Measurements from ENCODE around the gene CHST13. TPM values are rescaled to one million over a fixed set of nuclear protein-coding genes. Genes with fewer than 3 reads are reported as not detected.

The CHST13 gene
- total RNA-seq, 1 experiment from 2014 or later, result not detected

GRCh38 chr3:126496894-126497850, 26.8 kb upstream of the CHST13 start:
- ChIA-PET CTCF (no interaction called here), POLR2A (interaction anchor here (1.4 kb wide), 1 partner anchor 10 kb away, joined by 5 read pairs; no protein-coding TSS in a partner anchor)
- BruUV-seq (replicated peaks), result no TSS peak
- Mint-ChIP-seq H3K9me3 (ENCODE audit: unreplicated experiment) (no peaks in the 10 kb centered on the region), H3K4me3 (ENCODE audit: unreplicated experiment) (no peak overlapping the region), H3K27me3 (ENCODE audit: insufficient read depth, unreplicated experiment) (no peaks in the 10 kb centered on the region), H3K4me1 (ENCODE audit: insufficient read depth, unreplicated experiment) (no peaks in the 10 kb centered on the region), H3K36me3 (ENCODE audit: insufficient read depth, unreplicated experiment) (no peaks in the 10 kb centered on the region), H3K27ac (ENCODE audit: low read depth, unreplicated experiment) (no peak overlapping the region)
- no peak for DNase-seq (ENCODE audit: unreplicated experiment)
- no peak for TF ChIP-seq CTCF (IDR thresholded peaks at IDR 0.05; ENCODE audit: unreplicated experiment)
- intact Hi-C loops (cut with micrococcal nuclease), result no loop called here

- Mint-ChIP-seq H3K36me3 (ENCODE audit: insufficient read depth, unreplicated experiment) (no peaks in the 10 kb centered on the region), H3K4me1 (ENCODE audit: insufficient read depth, unreplicated experiment) (no peaks in the 10 kb centered on the region), H3K27ac (ENCODE audit: low read depth, unreplicated experiment) (no peak overlapping the region), H3K9me3 (ENCODE audit: unreplicated experiment) (no peaks in the 10 kb centered on the region), H3K4me3 (ENCODE audit: unreplicated experiment) (no peak overlapping the region), H3K27me3 (ENCODE audit: insufficient read depth, unreplicated experiment) (no peaks in the 10 kb centered on the region)
- POLR2A ChIA-PET, result no interaction called here
- no peak for TF ChIP-seq CTCF (IDR thresholded peaks at IDR 0.05; ENCODE audit: unreplicated experiment)
- no TSS peak for BruUV-seq (replicated peaks)
- intact Hi-C loops (cut with micrococcal nuclease), result no loop called here
- no peak for DNase-seq (ENCODE audit: unreplicated experiment)
- CTCF ChIA-PET, result no interaction called here
Observed at GRCh38 chr3:126497956-126498355, 26.0 kb upstream of the CHST13 start.

DNA sequence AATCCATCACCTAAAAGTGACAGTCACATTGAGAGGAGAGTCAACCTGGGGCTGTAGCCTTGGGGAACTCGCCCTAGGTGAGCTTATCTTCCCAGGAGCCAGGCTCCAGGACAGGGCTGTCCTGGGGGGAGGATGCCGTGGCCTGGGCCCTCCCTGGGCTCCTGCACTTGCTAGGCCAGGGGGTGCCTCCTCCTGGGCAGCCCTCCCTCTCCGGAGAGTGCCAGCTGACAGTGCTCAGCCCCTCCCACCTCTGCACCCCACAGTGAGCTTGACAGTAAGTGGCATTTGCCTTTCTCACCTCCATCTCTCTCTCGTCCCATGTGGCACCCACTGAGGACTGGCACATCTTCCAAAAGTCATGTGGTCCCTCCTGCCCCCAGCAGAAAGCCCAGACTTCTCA, 25.5 kb upstream of the CHST13 start:
- H3K27me3 Mint-ChIP-seq (ENCODE audit: insufficient read depth, unreplicated experiment), result no peaks in the 10 kb centered on the region
- no peak for TF ChIP-seq CTCF (IDR thresholded peaks at IDR 0.05; ENCODE audit: unreplicated experiment)
- intact Hi-C loops (cut with micrococcal nuclease), result no loop called here
- H3K9me3 Mint-ChIP-seq (ENCODE audit: unreplicated experiment), result no peaks in the 10 kb centered on the region
- CTCF ChIA-PET, result no interaction called here
- H3K4me3 Mint-ChIP-seq (ENCODE audit: unreplicated experiment), result no peak overlapping the region
- H3K36me3 Mint-ChIP-seq (ENCODE audit: insufficient read depth, unreplicated experiment), result no peaks in the 10 kb centered on the region
- H3K27ac Mint-ChIP-seq (ENCODE audit: low read depth, unreplicated experiment), result no peak overlapping the region
- no TSS peak for BruUV-seq (replicated peaks)
- POLR2A ChIA-PET, result no interaction called here
- DNase-seq (ENCODE audit: unreplicated experiment), result no peak
- H3K4me1 Mint-ChIP-seq (ENCODE audit: insufficient read depth, unreplicated experiment), result no peaks in the 10 kb centered on the region

- no peak overlapping the region for H3K4me3 Mint-ChIP-seq (ENCODE audit: unreplicated experiment)
- intact Hi-C loops (cut with micrococcal nuclease), result no loop called here
- no peaks in the 10 kb centered on the region for H3K9me3 Mint-ChIP-seq (ENCODE audit: unreplicated experiment)
- no peak for TF ChIP-seq CTCF (IDR thresholded peaks at IDR 0.05; ENCODE audit: unreplicated experiment)
- H3K4me1 Mint-ChIP-seq (ENCODE audit: insufficient read depth, unreplicated experiment), result no peaks in the 10 kb centered on the region
- BruUV-seq (replicated peaks), result no TSS peak
- ChIA-PET POLR2A (no interaction called here), CTCF (no interaction called here)
- H3K36me3 Mint-ChIP-seq (ENCODE audit: insufficient read depth, unreplicated experiment), result no peaks in the 10 kb centered on the region
- H3K27ac Mint-ChIP-seq (ENCODE audit: low read depth, unreplicated experiment), result no peak overlapping the region
- no peak for DNase-seq (ENCODE audit: unreplicated experiment)
- H3K27me3 Mint-ChIP-seq (ENCODE audit: insufficient read depth, unreplicated experiment), result no peaks in the 10 kb centered on the region
Observed at GRCh38 chr3:126498929-126499328, 25.0 kb upstream of the CHST13 start.

Data from MCF 10A (cell line).